ENCODE data around the gene THADA.

THADA gene

DNA sequence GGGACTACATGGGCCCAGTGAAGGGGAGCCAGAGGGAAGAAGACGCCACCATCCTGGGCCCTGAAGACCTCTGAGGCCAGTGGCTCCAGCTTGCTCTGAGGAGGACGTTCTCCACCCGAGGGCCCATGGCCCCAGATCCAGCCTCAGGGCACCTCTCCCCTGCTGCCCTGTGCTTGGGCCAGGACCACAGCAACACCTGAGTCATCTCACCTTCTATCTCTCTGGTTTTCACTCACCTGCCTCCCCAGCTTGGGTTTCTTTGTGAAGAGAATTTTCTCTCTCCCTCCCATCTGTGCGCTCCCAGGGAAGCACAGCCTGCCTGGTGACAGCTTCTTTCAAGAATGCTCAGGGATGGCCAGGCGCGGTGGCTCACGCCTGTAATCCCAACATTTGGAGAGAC is 389.2 kb downstream of the THADA start:
- H3K4me3 ChIP-seq (replicated peaks; ENCODE audit: insufficient read depth, low read length) = no peak overlapping the region
- DNase-seq (ENCODE audit: low read depth in 1 of 2, low spot score in 1 of 2) = no peak
- H3K27ac ChIP-seq (replicated peaks) = peak overlapping the region; percentile 15; the same call in 1 of the 2 replicates
- no peaks in the 10 kb centered on the region for H3K27me3 ChIP-seq (ENCODE audit: insufficient read depth, poor library complexity, severe bottlenecking)
- TF ChIP-seq GABPA (IDR thresholded peaks at IDR 0.05; ENCODE audit: low read depth) (no peak), POLR2AphosphoS5 (IDR thresholded peaks at IDR 0.05; ENCODE audit: low read depth) (no peak), SPI1 (IDR thresholded peaks at IDR 0.05; ENCODE audit: borderline replicate concordance, low read depth) (no peak)
- TF ChIP-seq, protein P1, sequence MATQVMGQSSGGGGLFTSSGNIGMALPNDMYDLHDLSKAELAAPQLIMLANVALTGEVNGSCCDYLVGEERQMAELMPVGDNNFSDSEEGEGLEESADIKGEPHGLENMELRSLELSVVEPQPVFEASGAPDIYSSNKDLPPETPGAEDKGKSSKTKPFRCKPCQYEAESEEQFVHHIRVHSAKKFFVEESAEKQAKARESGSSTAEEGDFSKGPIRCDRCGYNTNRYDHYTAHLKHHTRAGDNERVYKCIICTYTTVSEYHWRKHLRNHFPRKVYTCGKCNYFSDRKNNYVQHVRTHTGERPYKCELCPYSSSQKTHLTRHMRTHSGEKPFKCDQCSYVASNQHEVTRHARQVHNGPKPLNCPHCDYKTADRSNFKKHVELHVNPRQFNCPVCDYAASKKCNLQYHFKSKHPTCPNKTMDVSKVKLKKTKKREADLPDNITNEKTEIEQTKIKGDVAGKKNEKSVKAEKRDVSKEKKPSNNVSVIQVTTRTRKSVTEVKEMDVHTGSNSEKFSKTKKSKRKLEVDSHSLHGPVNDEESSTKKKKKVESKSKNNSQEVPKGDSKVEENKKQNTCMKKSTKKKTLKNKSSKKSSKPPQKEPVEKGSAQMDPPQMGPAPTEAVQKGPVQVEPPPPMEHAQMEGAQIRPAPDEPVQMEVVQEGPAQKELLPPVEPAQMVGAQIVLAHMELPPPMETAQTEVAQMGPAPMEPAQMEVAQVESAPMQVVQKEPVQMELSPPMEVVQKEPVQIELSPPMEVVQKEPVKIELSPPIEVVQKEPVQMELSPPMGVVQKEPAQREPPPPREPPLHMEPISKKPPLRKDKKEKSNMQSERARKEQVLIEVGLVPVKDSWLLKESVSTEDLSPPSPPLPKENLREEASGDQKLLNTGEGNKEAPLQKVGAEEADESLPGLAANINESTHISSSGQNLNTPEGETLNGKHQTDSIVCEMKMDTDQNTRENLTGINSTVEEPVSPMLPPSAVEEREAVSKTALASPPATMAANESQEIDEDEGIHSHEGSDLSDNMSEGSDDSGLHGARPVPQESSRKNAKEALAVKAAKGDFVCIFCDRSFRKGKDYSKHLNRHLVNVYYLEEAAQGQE (IDR thresholded peaks at IDR 0.05; ENCODE audit: insufficient replicate concordance, low read depth) = no peak
- TF ChIP-seq, protein P2, sequence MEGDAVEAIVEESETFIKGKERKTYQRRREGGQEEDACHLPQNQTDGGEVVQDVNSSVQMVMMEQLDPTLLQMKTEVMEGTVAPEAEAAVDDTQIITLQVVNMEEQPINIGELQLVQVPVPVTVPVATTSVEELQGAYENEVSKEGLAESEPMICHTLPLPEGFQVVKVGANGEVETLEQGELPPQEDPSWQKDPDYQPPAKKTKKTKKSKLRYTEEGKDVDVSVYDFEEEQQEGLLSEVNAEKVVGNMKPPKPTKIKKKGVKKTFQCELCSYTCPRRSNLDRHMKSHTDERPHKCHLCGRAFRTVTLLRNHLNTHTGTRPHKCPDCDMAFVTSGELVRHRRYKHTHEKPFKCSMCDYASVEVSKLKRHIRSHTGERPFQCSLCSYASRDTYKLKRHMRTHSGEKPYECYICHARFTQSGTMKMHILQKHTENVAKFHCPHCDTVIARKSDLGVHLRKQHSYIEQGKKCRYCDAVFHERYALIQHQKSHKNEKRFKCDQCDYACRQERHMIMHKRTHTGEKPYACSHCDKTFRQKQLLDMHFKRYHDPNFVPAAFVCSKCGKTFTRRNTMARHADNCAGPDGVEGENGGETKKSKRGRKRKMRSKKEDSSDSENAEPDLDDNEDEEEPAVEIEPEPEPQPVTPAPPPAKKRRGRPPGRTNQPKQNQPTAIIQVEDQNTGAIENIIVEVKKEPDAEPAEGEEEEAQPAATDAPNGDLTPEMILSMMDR (IDR thresholded peaks at IDR 0.05; ENCODE audit: insufficient read depth, low read length) = no peak

DNA sequence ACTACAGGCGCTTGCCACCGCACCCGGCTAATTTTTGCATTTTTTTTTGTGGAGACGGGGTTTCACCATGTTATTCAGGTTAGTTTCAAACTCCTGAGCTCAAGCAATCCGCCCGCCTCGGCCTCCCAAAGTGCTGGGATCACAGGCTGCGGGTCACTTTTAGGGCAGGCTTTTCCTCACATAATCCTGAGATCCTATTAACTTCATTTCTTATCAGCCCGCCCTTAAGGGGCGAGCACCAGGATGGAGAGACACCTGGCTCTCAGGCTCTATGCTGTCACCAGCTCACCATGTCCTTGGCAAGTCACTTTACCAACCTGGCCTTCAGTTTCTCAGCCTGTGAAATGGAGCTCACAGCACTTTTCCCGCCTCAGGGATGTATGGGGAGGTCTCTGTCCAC is 392.5 kb downstream of the THADA start:
- no peak for TF ChIP-seq SPI1 (IDR thresholded peaks at IDR 0.05; ENCODE audit: borderline replicate concordance, low read depth)
- no peak for TF ChIP-seq GABPA (IDR thresholded peaks at IDR 0.05; ENCODE audit: low read depth)
- TF ChIP-seq POLR2AphosphoS5 (IDR thresholded peaks at IDR 0.05; ENCODE audit: low read depth) = no peak
- TF ChIP-seq, protein P2 (IDR thresholded peaks at IDR 0.05; ENCODE audit: insufficient read depth, low read length) = no peak
- TF ChIP-seq, protein P1 (IDR thresholded peaks at IDR 0.05; ENCODE audit: insufficient replicate concordance, low read depth) = no peak
- no peak for DNase-seq (ENCODE audit: low read depth in 1 of 2, low spot score in 1 of 2)
- Histone ChIP-seq H3K4me3 (replicated peaks; ENCODE audit: insufficient read depth, low read length) (no peak overlapping the region), H3K27me3 (ENCODE audit: insufficient read depth, poor library complexity, severe bottlenecking) (no peaks in the 10 kb centered on the region), H3K27ac (replicated peaks) (peak overlapping the region; percentile 41)

DNA sequence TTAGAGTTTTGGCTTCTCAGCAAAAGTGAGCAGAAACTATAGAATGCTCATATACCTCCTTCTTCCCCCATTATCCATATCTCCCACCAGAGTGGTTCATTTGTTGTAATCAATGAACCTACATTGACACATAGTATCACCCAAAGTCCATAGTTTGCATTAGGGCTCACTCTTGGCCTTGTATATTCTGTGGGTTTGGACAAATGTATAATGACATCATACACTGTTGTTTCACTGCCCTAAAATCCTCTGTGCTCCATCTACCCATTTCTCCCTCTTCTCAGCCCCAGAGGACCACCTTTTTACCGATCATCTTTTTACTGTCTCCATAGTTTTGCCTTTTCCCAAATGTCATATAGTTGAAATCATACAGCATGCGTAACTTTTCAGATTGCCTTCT is 393.5 kb downstream of the THADA start:
- Histone ChIP-seq H3K27me3 (ENCODE audit: insufficient read depth, poor library complexity, severe bottlenecking) (no peaks in the 10 kb centered on the region), H3K4me3 (replicated peaks; ENCODE audit: insufficient read depth, low read length) (no peak overlapping the region), H3K27ac (replicated peaks) (peak overlapping the region; percentile 81)
- no peak for DNase-seq (ENCODE audit: low read depth in 1 of 2, low spot score in 1 of 2)
- no peak for TF ChIP-seq SPI1 (IDR thresholded peaks at IDR 0.05; ENCODE audit: borderline replicate concordance, low read depth)
- TF ChIP-seq, protein P1 (IDR thresholded peaks at IDR 0.05; ENCODE audit: insufficient replicate concordance, low read depth) = no peak
- TF ChIP-seq POLR2AphosphoS5 (IDR thresholded peaks at IDR 0.05; ENCODE audit: low read depth) = no peak
- no peak for TF ChIP-seq GABPA (IDR thresholded peaks at IDR 0.05; ENCODE audit: low read depth)
- TF ChIP-seq, protein P2 (IDR thresholded peaks at IDR 0.05; ENCODE audit: insufficient read depth, low read length) = no peak

All from HL-60 (cell line).